Choroid plexus epithelial cell (primary cell): ENCODE data around the gene TSC22D2.

ENCODE experiments used
- DNase-seq: peaks from one replicate; pipeline ENCODE4 v3.0.0-alpha.2; 2010; ENCODE audit warnings: low read depth
- H3K4me3 ChIP-seq: 2 replicates; pipeline ENCODE4 v1.5.1; 2011; ENCODE audit warnings: low read depth, mild to moderate bottlenecking, control low read depth, low read length, moderate library complexity
- CTCF ChIP-seq: conservative IDR thresholded peaks from 2 replicates; pipeline ENCODE4 v1.5.1; 2011; ENCODE audit warnings: low read depth, mild to moderate bottlenecking, control low read depth, inconsistent platforms, low read length, moderate library complexity

Gene TSC22D2

GRCh38 chr3:150453353-150453752 lies 45.3 kb downstream of the TSC22D2 start:
- no peak overlapping the region for H3K4me3 ChIP-seq
- DNase-seq = no peak
- no peak for TF ChIP-seq CTCF

GRCh38 chr3:150454085-150454484 lies 46.0 kb downstream of the TSC22D2 start:
- TF ChIP-seq CTCF = no peak
- no peak overlapping the region for H3K4me3 ChIP-seq
- DNase-seq = no peak

- H3K4me3 ChIP-seq = no peak overlapping the region
- no peak for DNase-seq
- TF ChIP-seq CTCF = no peak
Observed at GRCh38 chr3:150454622-150455021, 46.5 kb downstream of the TSC22D2 start.

- DNase-seq = no peak
- TF ChIP-seq CTCF = no peak
- H3K4me3 ChIP-seq = no peak overlapping the region
Observed at GRCh38 chr3:150455341-150455740, 47.2 kb downstream of the TSC22D2 start.

- TF ChIP-seq CTCF = no peak
Observed at GRCh38 chr3:150458001-150458400, 49.9 kb downstream of the TSC22D2 start.

GRCh38 chr3:150460484-150460883 lies 52.4 kb downstream of the TSC22D2 start:
- no peak for DNase-seq
- no peak overlapping the region for H3K4me3 ChIP-seq
- no peak for TF ChIP-seq CTCF

More at GRCh38 chr3:150458001-150458400, 49.9 kb downstream of the TSC22D2 start:
- DNase-seq = no peak
- no peak overlapping the region for H3K4me3 ChIP-seq

- no peak for TF ChIP-seq CTCF
Observed at GRCh38 chr3:150461399-150461798, 53.3 kb downstream of the TSC22D2 start.

More at GRCh38 chr3:150461399-150461798, 53.3 kb downstream of the TSC22D2 start:
- DNase-seq = no peak
- H3K4me3 ChIP-seq = no peak overlapping the region
